GM21786 (cell line): ENCODE measurements around the gene RMND5B.
"Not testable (repeated sequence)": the region's sequence is repeated elsewhere in the genome, so short reads cannot be mapped to it uniquely, and the experiment has no call there.

ENCODE experiments used
- ATAC-seq: cut with Tn5 transposase; IDR thresholded peaks from one replicate; pipeline ENCODE4 v1.9.1; 2021; ENCODE audit not compliant: unreplicated experiment

RMND5B gene

GRCh38 chr5:178127300-178128009 is 3.4 kb upstream of the RMND5B start:
- not testable (repeated sequence) for ATAC-seq

DNA sequence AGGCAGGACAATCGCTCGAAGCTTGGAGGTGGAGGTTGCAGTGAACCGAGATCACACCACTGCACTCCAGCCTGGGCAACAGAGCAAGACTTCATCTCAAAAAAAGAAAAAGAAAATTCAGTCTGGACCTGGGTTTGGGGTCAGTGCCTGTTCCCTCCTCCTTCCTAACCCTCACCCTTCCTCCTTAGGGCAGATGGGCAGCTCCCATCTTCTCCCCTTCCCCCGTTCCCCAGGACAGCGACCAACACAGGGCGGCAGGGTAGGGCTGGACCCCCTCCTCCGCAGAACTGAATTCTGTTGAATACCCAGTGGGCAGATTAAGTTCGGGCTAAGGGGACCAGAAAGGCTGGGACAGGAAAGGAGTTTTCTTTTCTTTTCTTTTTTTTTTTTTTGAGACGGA is 1.5 kb upstream of the RMND5B start:
- ATAC-seq: no peak

- ATAC-seq: not testable (repeated sequence)
These were observed 609 bp upstream of the RMND5B start for GRCh38 chr5:178130234-178130575.

DNA sequence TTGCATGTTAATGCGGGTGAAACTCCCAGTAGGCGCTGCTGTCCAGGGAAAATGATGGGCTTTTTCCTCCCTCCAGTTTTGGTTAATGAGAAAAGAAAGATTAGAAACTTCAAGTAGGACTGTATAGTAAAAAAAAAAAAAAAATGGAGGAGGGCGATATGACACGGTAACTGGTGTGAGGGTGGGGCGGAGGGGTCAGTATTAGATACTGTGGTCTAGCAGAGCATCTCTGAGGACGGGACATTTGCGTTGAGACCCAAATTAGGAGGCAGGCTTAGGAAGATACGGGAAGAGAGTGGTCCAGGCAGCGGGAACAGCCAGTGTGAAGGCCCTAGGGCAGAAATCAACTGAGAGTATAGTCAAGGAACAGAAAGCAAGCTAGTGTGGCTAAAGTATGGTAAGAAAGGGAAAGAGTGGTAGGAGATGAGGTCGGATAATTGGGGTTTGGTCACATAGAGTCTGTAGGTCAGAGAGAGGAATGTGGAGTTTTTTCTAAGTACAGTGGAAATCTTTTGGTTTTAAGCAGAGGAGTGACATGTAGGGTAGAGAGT is 707 bp downstream of the RMND5B start:
- ATAC-seq: no peak

DNA sequence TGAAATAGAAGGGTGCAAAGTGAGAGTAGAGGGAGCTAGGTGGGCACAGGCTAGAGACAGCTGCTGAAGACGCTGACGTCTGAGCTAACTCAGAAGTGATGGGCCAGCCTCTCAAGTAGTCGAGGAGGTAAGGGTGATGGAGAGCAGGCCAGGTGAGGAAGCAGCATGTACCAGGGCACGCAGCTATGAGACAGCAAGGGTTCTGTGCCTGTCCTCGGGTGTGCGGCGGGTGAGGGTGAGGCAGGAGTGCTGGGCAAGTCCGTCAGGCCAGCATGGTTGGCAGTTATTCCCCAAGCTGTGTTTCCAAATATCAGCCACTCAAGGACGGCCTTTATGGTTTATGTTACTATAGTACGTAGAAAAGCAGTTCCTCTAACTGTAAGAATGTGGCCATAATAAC is 6.2 kb downstream of the RMND5B start:
- no peak for ATAC-seq

DNA sequence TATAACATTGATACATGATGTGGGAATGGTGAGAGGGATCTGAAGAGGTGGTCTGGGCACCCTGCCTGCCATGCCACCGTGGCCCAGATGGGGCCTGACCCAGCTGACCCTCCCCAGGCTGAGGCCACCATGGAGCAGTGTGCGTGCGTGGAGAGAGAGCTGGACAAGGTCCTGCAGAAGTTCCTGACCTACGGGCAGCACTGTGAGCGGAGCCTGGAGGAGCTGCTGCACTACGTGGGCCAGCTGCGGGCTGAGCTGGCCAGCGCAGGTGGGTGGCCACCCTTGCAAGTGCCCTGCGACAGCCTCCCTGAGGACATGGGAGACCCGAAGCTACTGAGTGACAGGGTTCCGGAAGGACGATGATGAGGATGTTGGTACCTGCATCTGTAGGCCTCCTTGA is 7.2 kb downstream of the RMND5B start:
- no peak for ATAC-seq

DNA sequence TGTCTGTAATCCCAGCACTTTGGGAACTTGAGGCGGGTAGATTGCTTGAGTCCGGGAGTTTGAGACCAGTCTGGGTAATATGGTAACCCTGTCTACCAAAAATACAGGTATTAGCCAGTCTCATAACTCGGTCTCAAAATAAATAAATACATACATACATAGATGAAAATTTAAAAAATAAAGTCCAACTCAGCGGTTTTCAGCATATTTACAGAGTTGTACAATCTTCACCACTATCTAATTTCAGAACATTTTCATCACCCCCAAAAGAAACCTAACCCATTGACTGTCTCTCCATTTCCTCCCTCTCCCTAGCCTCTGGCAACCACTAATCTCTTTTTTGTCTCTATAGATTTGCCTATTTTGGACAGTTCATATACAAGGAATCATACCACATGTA is 10.7 kb downstream of the RMND5B start:
- ATAC-seq: no peak

DNA sequence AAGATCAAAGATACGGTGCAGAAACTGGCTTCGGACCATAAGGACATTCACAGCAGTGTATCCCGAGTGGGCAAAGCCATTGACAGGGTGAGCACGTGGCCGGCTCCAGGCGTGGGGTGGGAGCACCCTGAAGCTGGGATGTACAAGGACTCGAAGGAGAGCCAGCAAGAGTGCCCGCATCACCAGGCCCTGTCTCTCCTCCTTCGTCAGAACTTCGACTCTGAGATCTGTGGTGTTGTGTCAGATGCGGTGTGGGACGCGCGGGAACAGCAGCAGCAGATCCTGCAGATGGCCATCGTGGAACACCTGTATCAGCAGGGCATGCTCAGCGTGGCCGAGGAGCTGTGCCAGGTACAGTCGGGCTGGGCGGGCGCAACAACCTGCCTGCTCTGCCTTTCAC is 11.8 kb downstream of the RMND5B start:
- no peak for ATAC-seq

- no peak for ATAC-seq
These were observed 12.4 kb downstream of the RMND5B start for GRCh38 chr5:178143246-178143645.

GRCh38 chr5:178143901-178144300 is 13.1 kb downstream of the RMND5B start:
- no peak for ATAC-seq

GRCh38 chr5:178145965-178146820 is 15.4 kb downstream of the RMND5B start:
- peak; percentile 77 for ATAC-seq

GRCh38 chr5:178147406-178147805 is 16.6 kb downstream of the RMND5B start:
- no peak for ATAC-seq

GRCh38 chr5:178149199-178149932 is 18.6 kb downstream of the RMND5B start:
- ATAC-seq: no peak

DNA sequence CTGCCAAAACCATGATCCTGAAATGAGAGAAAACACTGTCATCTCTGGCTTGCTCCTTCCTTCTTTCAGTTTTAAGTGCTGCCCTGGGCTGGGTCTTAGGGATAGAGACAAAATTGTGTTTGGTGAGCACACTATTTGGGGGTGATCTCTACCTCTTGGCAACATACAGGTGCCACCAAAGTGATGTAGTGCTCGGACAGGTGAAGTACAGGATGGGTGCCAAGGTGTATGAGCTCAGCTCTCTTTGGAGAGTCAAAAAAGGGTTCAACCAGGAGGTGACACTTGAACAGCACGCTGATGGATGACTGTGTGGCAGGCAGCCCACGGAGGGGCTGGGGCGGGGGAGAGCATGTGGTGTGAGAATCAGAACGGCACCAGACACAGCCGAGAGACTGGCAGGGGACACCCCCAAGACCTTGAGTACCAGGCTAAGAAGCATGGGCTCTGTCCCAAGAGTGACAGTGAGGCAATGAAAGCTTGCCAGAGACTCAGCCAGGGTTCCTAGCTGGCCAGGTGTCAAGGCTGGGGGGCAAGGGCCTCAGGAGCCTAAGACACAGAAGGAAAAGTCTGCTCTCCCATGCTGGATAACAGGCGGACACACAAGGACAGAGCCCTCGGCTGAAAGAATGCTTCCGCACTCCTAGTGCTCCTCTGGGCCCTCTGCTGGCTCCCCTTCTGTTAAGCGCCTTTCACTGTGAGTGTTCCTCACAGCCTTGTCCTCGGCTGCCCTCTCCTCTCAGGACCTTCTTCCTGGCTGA is 20.3 kb downstream of the RMND5B start:
- no peak for ATAC-seq

- ATAC-seq: no peak
These were observed 22.0 kb downstream of the RMND5B start for GRCh38 chr5:178152491-178153444.

DNA sequence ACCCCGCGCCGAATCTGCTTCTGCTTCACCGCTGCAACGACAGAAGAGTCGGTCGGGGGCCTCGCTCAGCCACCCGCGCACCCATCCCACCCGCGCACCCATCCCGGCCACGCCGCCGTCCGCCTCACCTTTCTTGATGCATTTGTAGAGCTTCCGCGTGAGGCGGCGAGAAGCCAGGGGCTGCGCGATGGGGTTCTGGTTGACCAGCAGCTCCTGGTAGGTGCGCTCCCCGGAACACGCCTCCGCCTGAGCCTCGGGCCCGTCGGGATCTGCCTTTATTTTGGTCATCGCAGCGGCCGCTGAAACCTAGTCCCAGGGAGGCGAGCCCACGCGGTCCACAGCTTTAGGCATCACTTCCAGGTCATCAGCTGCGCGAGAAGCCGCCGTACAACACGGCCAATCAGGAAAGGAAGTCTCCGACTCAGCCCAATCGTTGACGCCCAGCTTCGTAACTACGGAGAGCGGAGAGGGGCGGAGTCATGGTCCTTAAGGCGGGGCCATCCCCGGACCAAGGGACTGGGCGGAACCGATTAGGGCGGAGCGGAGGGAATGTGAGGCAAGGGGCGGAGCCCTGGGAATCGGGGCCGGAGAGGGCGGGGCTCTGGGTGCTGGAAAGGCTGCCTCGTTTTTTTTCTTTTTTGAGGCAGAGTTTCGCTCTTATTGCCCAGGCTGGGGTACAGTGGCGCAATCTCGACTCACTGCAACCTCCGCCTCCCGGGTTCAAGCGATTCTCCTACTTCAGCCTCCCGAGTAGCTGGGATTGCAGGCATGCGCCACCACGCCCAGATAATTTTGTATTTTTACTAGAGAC is 22.9 kb downstream of the RMND5B start, which contains the start of gene NHP2:
Gene NHP2, minus strand, starts transcription at position 356 of the 811 bp plus-strand sequence. Its CDS starts 68 bp downstream, at position 288.
- peak; percentile 99 for ATAC-seq

DNA sequence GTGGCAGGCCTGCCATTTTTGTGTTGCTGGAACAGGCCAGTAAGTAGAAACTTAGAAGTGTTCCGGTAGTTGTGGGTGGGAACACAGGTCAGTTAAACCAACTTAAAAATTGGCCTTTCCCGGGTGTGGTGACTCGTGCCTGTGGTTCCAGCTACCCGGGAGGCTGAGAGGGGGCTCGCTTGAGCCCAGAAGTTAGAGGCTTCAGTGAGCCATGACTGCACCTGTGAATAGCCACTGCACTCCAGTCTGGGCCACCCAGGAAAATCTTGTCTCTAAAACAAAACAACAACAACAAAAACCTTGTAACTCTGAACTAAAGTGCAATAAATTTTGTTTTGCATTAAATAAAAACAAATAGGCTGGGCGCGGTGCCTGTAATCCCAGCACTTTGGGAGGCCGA is 24.3 kb downstream of the RMND5B start:
- no peak for ATAC-seq

- no peak for ATAC-seq
These were observed 29.4 kb downstream of the RMND5B start for GRCh38 chr5:178160176-178160575.

- ATAC-seq: no peak
These were observed 31.7 kb downstream of the RMND5B start for GRCh38 chr5:178162481-178162880.
